HG02885 (cell line): ENCODE results near the gene SPDL1.

ENCODE experiments used
- ATAC-seq: cut with Tn5 transposase; IDR thresholded peaks from one replicate; pipeline ENCODE4 v1.9.1; 2021; ENCODE audit warnings: mild to moderate bottlenecking; ENCODE audit not compliant: unreplicated experiment, poor library complexity

SPDL1 gene

GRCh38 chr5:169628892-169629291 lies 45.3 kb downstream of the SPDL1 start:
- ATAC-seq, result no peak

GRCh38 chr5:169629847-169630548 lies 46.4 kb downstream of the SPDL1 start:
- ATAC-seq, result no peak

GRCh38 chr5:169631360-169631759 lies 47.8 kb downstream of the SPDL1 start:
- ATAC-seq, result no peak

GRCh38 chr5:169632946-169633345 lies 49.4 kb downstream of the SPDL1 start:
- ATAC-seq, result no peak

GRCh38 chr5:169634606-169635005 lies 51.0 kb downstream of the SPDL1 start:
- ATAC-seq, result no peak

GRCh38 chr5:169635936-169636335 lies 52.4 kb downstream of the SPDL1 start:
- no peak for ATAC-seq

- no peak for ATAC-seq
These were observed 53.0 kb downstream of the SPDL1 start for GRCh38 chr5:169636477-169637084.

- ATAC-seq, result peak; percentile 92
These were observed 53.5 kb downstream of the SPDL1 start, which contains the start of gene DOCK2 for GRCh38 chr5:169637085-169637548. Gene DOCK2 (plus strand): TSS chr5:169637275. CDS start chr5:169637327, 52 bp downstream.

- ATAC-seq, result peak; percentile 73
These were observed 54.1 kb downstream of the SPDL1 start for GRCh38 chr5:169637549-169638121.

- ATAC-seq, result no peak
These were observed 57.7 kb downstream of the SPDL1 start for GRCh38 chr5:169641253-169641652.

GRCh38 chr5:169646856-169647255 lies 63.3 kb downstream of the SPDL1 start:
- ATAC-seq, result peak; percentile 34

GRCh38 chr5:169647566-169647965 lies 64.0 kb downstream of the SPDL1 start:
- ATAC-seq, result peak; percentile 43

GRCh38 chr5:169648725-169649310 lies 65.2 kb downstream of the SPDL1 start:
- no peak for ATAC-seq

- no peak for ATAC-seq
These were observed 65.9 kb downstream of the SPDL1 start for GRCh38 chr5:169649486-169649885.

- peak; percentile 45 for ATAC-seq
These were observed 67.2 kb downstream of the SPDL1 start for GRCh38 chr5:169650701-169651331.

GRCh38 chr5:169651526-169651925 lies 68.0 kb downstream of the SPDL1 start:
- no peak for ATAC-seq

- ATAC-seq, result no peak
These were observed 68.5 kb downstream of the SPDL1 start for GRCh38 chr5:169652057-169652456.

GRCh38 chr5:169653091-169653490 lies 69.5 kb downstream of the SPDL1 start:
- no peak for ATAC-seq
